Endothelial cell of umbilical vein (primary cell): ENCODE measurements around the gene NDUFB10. TPM values are rescaled to one million over a fixed set of nuclear protein-coding genes. Genes with fewer than 3 reads are reported as not detected.

Experiments used
- BruUV-seq: library from RNA; stranded (reverse); fragments of 400-500 nt; replicated peaks from 2 replicates; lab custom pipeline; 2021; lab: Mats Ljungman, UMichigan
- CTCF ChIA-PET: fragments of 300-600, 350-600 bp; sonication (Branson Sonifier 250); formaldehyde crosslinking; loops from one replicate; lab custom pipeline; 2021; ENCODE audit warnings: antibody characterized with exemption, inconsistent platforms; lab: Charles Lee
- POLR2A ChIA-PET: fragments of 300-600, 350-600 bp; sonication (Branson Sonifier 250); formaldehyde crosslinking; loops from one replicate; lab custom pipeline; 2021; ENCODE audit warnings: antibody characterized with exemption, inconsistent platforms; lab: Charles Lee
- DNase-seq: peaks from one replicate; pipeline ENCODE4 v3.0.0-alpha.2; 2011; ENCODE audit warnings: low read depth, low spot score
- FAIRE-seq: peaks from 2 replicates; lab custom pipeline; 2011; peaks lifted over from hg19 to GRCh38; lab: Jason Lieb, UNC
- H2AFZ ChIP-seq: 2 replicates; pipeline ENCODE4 v1.6.0; 2012; ENCODE audit warnings: low read depth, low read length, control low read depth, inconsistent platforms
- H3K27ac ChIP-seq: 2 replicates; pipeline ENCODE4 v1.5.1; 2011; ENCODE audit warnings: low read depth, mild to moderate bottlenecking, control low read depth, low read length, moderate library complexity; ENCODE audit not compliant: insufficient read depth
- H3K27me3 ChIP-seq, 2 experiments: 2 replicates each; pipeline versions ENCODE4 v1.6.0 to v1.6.1; 2011; ENCODE audit warnings: low read length in 2 of 2, mixed read lengths in 1 of 2; ENCODE audit not compliant: control insufficient read depth in 2 of 2, insufficient read depth in 2 of 2
- H3K36me3 ChIP-seq, 2 experiments: 2 replicates in 1 of 2; 3 replicates in 1 of 2; pipeline ENCODE4 v1.5.1; 2011; ENCODE audit warnings: low read length in 2 of 2, mild to moderate bottlenecking in 1 of 2, moderate library complexity in 1 of 2; ENCODE audit not compliant: control insufficient read depth in 2 of 2, insufficient read depth in 2 of 2; ENCODE audit errors: extremely low read depth in 1 of 2
- H3K4me1 ChIP-seq: 3 replicates; pipeline ENCODE4 v1.5.1; 2011; ENCODE audit warnings: mild to moderate bottlenecking, low read length; ENCODE audit not compliant: control insufficient read depth, insufficient read depth; ENCODE audit errors: extremely low read depth
- H3K4me2 ChIP-seq: 2 replicates; pipeline ENCODE4 v1.6.1; 2011; ENCODE audit warnings: low read length, control low read depth, mixed read lengths; ENCODE audit not compliant: insufficient read depth
- H3K4me3 ChIP-seq, 3 experiments: fragments of 200-600 bp in 1 of 3; sonication (generic), shearing (Covaris generic) in 1 of 3; replicated peaks in 1 of 3; 2 replicates each; pipeline ENCODE4 v1.5.1; 2011 to 2016; ENCODE audit warnings: control low read depth in 3 of 3, low read length in 3 of 3, mild to moderate bottlenecking in 2 of 3, inconsistent platforms in 1 of 3, low read depth in 1 of 3, moderate library complexity in 1 of 3; ENCODE audit not compliant: insufficient read depth in 1 of 3
- H3K79me2 ChIP-seq: 2 replicates; pipeline ENCODE4 v1.6.0; 2012; ENCODE audit warnings: low read length, inconsistent platforms; ENCODE audit not compliant: control insufficient read depth, insufficient read depth
- H3K9ac ChIP-seq: replicated peaks from 2 replicates; pipeline ENCODE3; 2011; ENCODE audit warnings: low read length, control low read depth; ENCODE audit not compliant: insufficient read depth; ENCODE audit errors: extremely low read depth
- H3K9me1 ChIP-seq: replicated peaks from 3 replicates; pipeline ENCODE4 v1.6.0; 2011; ENCODE audit warnings: mild to moderate bottlenecking, low read length; ENCODE audit not compliant: control insufficient read depth, insufficient read depth; ENCODE audit errors: extremely low read depth
- H3K9me3 ChIP-seq: replicated peaks from 2 replicates; pipeline ENCODE4 v1.5.1; 2012; ENCODE audit warnings: low read length, inconsistent platforms; ENCODE audit not compliant: control insufficient read depth, insufficient read depth
- H4K20me1 ChIP-seq: replicated peaks from 2 replicates; pipeline ENCODE3; 2011; ENCODE audit warnings: mild to moderate bottlenecking, low read length; ENCODE audit not compliant: control insufficient read depth, insufficient read depth; ENCODE audit errors: extremely low read depth
- MAX ChIP-seq: IDR thresholded peaks from 2 replicates; pipeline ENCODE4 v1.6.1; 2011; ENCODE audit not compliant: insufficient read depth, insufficient read length
- POLR2A ChIP-seq: IDR thresholded peaks from 2 replicates; pipeline ENCODE4 v1.6.1; 2012; ENCODE audit warnings: low read depth, mild to moderate bottlenecking, control low read depth, low read length
- POLR2AphosphoS5 ChIP-seq: IDR thresholded peaks from 2 replicates; pipeline ENCODE4 v1.6.1; 2012; ENCODE audit warnings: low read depth, mild to moderate bottlenecking, control low read depth, low read length, moderate library complexity; ENCODE audit not compliant: insufficient read depth
- dilution Hi-C: fragments of 300-500 bp; cut with MboI; formaldehyde crosslinking; loops from one replicate; pipeline ENCODE4 v1.15.0; 2019; ENCODE audit warnings: low sequenced_read_pairs; ENCODE audit not compliant: extremely low pct_ligation_motif_present
- intact Hi-C: fragments of 100-400 bp; cut with micrococcal nuclease; formaldehyde crosslinking; loops from one replicate; pipeline ENCODE4 v1.10.0; 2022
- polyA plus RNA-seq, 4 experiments: library from polyadenylated mRNA; depleted of rRNA in 3 of 4; stranded (reverse) in 3 of 4; unstranded in 1 of 4; fragments of >200 nt; gene quantifications; 2 replicates each; pipeline versions ENCODE4 v1.2.1 to v1.2.3, GENCODE V29; 2011 to 2012; ENCODE audit warnings: missing spikeins in 1 of 4
- total RNA-seq: library from RNA; stranded (reverse); gene quantifications from 2 replicates; pipeline ENCODE4 v1.2.3, GENCODE V29; 2021
- TF ChIP-seq, protein P1 (sequence below), 2 donors: IDR thresholded peaks; 1 replicate in 1 of 2; 2 replicates in 1 of 2; pipeline ENCODE4 v1.5.1; 2011; ENCODE audit warnings: low read length in 2 of 2, mild to moderate bottlenecking in 2 of 2, moderate library complexity in 2 of 2, control low read depth in 1 of 2, inconsistent platforms in 1 of 2, low read depth in 1 of 2; ENCODE audit not compliant: insufficient read depth in 1 of 2; ENCODE audit errors: extremely low read depth in 1 of 2

NDUFB10 gene
- total and polyA plus RNA-seq, 2 donors (not counting 3 experiments of a cell fraction or from before 2014, with no cell fraction given) = 124 to 167 TPM

- intact Hi-C loops = loop anchor here (1.0 kb wide), 2 partner anchors 148 to 246 kb away; partner anchors contain the start of gene ECI1
- dilution Hi-C loops = no loop called here
- peaks cover 42% of the 10 kb centered on the region for H3K4me1 ChIP-seq
- H3K9me1 ChIP-seq = no peaks in the 10 kb centered on the region
- H3K9me3 ChIP-seq = no peaks in the 10 kb centered on the region
- no peak overlapping the region for H3K27ac ChIP-seq
- H4K20me1 ChIP-seq = no peaks in the 10 kb centered on the region
- H3K4me2 ChIP-seq = no peak overlapping the region
- H3K9ac ChIP-seq = no peak overlapping the region
- TF ChIP-seq POLR2A (no peak), MAX (no peak), POLR2AphosphoS5 (no peak)
- TF ChIP-seq, protein P1, sequence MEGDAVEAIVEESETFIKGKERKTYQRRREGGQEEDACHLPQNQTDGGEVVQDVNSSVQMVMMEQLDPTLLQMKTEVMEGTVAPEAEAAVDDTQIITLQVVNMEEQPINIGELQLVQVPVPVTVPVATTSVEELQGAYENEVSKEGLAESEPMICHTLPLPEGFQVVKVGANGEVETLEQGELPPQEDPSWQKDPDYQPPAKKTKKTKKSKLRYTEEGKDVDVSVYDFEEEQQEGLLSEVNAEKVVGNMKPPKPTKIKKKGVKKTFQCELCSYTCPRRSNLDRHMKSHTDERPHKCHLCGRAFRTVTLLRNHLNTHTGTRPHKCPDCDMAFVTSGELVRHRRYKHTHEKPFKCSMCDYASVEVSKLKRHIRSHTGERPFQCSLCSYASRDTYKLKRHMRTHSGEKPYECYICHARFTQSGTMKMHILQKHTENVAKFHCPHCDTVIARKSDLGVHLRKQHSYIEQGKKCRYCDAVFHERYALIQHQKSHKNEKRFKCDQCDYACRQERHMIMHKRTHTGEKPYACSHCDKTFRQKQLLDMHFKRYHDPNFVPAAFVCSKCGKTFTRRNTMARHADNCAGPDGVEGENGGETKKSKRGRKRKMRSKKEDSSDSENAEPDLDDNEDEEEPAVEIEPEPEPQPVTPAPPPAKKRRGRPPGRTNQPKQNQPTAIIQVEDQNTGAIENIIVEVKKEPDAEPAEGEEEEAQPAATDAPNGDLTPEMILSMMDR (IDR thresholded peaks at IDR 0.05; ENCODE audit: extremely low read depth in 1 of 2, insufficient read depth in 1 of 2, low read depth in 1 of 2, low read length in 2 of 2) = no peak
- H3K79me2 ChIP-seq = peaks cover 69% of the 10 kb centered on the region
- BruUV-seq = no TSS peak
- H2AFZ ChIP-seq = no peak overlapping the region
- no peaks in the 10 kb centered on the region for H3K27me3 ChIP-seq
- DNase-seq (no peak), FAIRE-seq (no peak)
- CTCF ChIA-PET = interaction anchor here (0.7 to 4.0 kb wide), 10 partner anchors 15 to 247 kb away, joined by 3 to 85 read pairs (median 8); partner anchors contain the start of genes ECI1, GFER and NPW
- H3K4me3 ChIP-seq = no peak overlapping the region
- peaks cover 0 to 32% of the 10 kb centered on the region in 2 experiments for H3K36me3 ChIP-seq
- POLR2A ChIA-PET = interaction anchor here (1.9 kb wide), 1 partner anchor 150 kb away, joined by 21 read pairs; the partner anchor contains the start of gene TRAF7
Measured at GRCh38 chr16:2004795-2005517, 45.6 kb downstream of the NDUFB10 start.
